Muscle of arm (tissue), 14 donors: Measurements from ENCODE around the gene TIAM1. TPM values are rescaled to one million over a fixed set of nuclear protein-coding genes. Genes with fewer than 3 reads are reported as not detected.

Experiments used
- DNase-seq: peaks from one replicate; pipeline ENCODE4 v3.0.0-alpha.2; 2013
- long read RNA-seq, 11 donors: transcript quantifications; one replicate each; lab custom pipeline, GENCODE V29; 2026
- polyA plus RNA-seq, 12 donors: library from polyadenylated mRNA; unstranded; fragments of 120-200 nt; gene quantifications; one replicate each; pipeline ENCODE4 v1.2.1, GENCODE V29; 2013; ENCODE audit not compliant: insufficient read length in 12 of 12

Gene TIAM1, protein sequence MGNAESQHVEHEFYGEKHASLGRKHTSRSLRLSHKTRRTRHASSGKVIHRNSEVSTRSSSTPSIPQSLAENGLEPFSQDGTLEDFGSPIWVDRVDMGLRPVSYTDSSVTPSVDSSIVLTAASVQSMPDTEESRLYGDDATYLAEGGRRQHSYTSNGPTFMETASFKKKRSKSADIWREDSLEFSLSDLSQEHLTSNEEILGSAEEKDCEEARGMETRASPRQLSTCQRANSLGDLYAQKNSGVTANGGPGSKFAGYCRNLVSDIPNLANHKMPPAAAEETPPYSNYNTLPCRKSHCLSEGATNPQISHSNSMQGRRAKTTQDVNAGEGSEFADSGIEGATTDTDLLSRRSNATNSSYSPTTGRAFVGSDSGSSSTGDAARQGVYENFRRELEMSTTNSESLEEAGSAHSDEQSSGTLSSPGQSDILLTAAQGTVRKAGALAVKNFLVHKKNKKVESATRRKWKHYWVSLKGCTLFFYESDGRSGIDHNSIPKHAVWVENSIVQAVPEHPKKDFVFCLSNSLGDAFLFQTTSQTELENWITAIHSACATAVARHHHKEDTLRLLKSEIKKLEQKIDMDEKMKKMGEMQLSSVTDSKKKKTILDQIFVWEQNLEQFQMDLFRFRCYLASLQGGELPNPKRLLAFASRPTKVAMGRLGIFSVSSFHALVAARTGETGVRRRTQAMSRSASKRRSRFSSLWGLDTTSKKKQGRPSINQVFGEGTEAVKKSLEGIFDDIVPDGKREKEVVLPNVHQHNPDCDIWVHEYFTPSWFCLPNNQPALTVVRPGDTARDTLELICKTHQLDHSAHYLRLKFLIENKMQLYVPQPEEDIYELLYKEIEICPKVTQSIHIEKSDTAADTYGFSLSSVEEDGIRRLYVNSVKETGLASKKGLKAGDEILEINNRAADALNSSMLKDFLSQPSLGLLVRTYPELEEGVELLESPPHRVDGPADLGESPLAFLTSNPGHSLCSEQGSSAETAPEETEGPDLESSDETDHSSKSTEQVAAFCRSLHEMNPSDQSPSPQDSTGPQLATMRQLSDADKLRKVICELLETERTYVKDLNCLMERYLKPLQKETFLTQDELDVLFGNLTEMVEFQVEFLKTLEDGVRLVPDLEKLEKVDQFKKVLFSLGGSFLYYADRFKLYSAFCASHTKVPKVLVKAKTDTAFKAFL (N-terminal part only)
- 10 to 100 TPM in 10 of 12 donors, 1 to 10 TPM in 1, not detected in 1; 8.7 to 27.6 (median 11.9) TPM for polyA plus RNA-seq
- long read RNA-seq, donor 1, partial matches to known transcripts, result 11 of 12 reads
- long read RNA-seq, donor 1, other reads (novel, unspliced or antisense), result 0 of 12 reads
- long read RNA-seq, donor 2, result 0 reads
- long read RNA-seq, donor 3, result 0 reads
- long read RNA-seq, donor 4, result 0 reads
- long read RNA-seq, donor 5, partial matches to known transcripts, result 6 of 6 reads
- long read RNA-seq, donor 5, other reads (novel, unspliced or antisense), result 0 of 6 reads
- long read RNA-seq, donor 6, partial matches to known transcripts, result 0 of 1 reads
- long read RNA-seq, donor 6, other reads (novel, unspliced or antisense), result 0 of 1 reads
- long read RNA-seq, donor 7, result 0 reads
- long read RNA-seq, donor 8, result 0 reads
- long read RNA-seq, donor 9, result 0 reads
- long read RNA-seq, donor 10, result 0 reads
- long read RNA-seq, donor 11, result 0 reads

DNA sequence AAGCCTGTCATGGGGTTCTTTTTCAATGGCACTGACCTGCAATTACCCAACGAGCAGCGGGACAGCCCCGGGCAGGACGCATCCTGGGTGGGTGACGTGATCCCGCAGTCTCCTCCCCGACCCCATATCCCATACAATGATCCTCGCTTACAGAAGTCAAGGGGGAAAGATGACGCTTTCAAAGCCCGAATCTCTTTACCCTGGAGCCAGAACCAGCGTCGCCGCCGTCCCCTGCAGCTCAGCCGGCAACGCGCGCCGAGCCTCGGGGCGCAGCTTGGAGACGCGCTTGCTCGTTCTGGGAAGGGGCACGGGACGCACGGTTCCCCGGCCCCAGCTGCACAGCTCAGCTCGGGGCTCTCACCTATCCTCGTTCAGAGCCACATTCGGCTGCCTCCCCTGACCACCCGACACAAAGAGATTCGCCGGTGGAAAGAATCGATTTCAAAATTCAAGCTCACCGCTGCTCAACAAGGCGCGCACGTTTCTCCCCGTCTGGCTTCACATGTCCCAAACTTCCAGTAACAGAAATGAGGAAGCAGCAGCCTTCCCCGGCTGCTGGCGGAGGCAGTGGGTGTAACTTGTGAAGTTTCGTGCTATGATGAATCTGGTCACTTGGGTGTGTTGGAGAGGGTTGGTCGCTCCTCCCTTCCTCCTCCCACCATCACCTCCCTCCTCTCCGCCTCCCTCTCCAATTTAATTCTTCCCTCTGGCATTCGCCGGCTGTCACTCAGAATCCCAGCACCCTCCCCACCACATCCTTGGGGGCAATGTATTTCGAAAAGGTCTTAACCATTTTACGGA is at the start of gene TIAM1:
Gene TIAM1 (minus strand): TSS at position 582 of the 801 bp plus-strand sequence. CDS start 77,289 bp downstream, outside the sequence.
- peak; percentile 86 for DNase-seq

DNA sequence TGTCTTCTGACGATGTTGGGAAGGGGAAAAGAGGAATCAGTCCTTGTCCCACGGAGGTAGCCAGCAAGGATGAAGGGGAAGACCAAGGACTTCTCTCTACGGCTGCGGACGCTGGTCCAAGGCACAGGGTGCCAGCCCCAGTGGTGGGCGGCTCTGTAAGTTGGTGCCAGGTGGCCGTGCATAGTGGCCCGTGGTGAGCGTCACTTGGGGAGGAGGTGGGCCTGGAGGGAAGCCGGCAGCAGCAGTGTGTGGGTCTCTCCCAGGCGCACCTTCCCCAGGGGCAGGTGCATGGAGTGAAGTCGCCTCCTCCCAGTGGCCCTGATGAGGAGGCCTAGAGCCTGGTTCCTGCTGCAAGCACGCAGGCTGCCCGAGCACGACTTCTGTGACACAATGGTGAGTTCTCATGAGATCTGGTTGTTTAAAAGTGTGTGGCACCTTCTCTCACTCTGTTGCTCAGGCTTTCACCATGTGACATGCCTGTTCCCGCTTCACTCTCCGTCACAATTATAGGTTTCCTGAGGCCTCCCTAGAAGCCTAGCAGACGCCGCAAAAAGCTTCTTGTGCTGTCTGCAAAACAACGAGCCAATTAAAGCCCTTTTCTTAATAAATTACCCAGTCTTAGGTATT is 43.6 kb upstream of the TIAM1 start:
- no peak for DNase-seq

DNA sequence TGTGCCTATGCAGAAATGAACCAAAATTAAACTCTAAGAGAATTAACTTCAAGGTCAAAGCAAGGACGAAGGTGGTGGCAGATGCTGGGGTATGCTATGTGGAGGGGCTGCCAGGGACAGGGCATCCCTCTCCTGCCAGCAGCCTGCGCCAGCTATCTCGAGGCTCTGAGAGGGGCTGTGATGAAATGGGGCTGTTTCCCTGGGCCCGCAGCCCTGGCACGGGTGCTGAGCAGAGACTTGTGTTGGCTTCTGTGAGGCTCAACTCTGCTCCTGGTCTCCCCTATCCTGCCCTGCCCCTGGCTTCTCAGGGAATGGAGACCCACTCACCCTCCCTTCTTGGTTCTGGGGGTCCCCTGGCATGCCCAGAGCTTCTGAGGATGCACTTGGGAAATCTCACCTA is 41.9 kb upstream of the TIAM1 start:
- DNase-seq, result no peak

DNA sequence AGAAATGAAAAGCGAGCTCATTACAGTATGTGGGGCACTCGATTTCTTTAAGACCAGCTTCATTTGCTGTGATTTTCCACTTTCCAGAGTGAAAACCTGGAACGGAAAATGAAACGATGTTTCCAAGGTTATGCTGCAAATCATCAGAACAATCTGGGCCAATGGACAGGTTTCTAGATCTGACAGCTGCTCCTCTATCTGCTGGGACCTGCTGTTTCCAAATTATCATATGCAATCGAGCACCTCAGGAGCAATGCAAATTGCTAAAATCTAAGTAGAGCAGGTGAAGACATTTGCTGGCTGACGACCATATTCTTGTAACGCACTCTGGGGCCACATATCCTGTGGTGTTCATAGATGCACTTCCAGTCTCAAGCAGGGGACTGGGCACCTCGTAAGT is 39.7 kb upstream of the TIAM1 start:
- no peak for DNase-seq

DNA sequence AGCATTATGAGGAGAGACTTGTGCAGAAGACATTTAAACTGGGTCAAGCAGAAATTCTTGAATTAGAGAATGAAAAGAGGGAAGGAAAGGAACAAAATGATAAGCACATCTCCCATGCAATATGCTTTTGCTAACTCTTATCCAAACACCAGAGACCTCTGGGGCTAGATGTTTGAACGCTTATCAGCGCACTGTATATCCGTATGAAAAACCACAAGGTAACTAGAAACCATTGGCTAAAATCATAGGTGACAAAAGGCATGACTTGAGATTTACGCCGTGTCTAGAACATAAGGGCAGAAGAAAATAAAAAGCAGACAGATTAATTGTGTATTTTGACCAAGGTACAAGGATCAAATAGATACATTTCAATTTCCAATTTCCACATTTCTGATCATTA is 38.0 kb upstream of the TIAM1 start:
- no peak for DNase-seq

DNA sequence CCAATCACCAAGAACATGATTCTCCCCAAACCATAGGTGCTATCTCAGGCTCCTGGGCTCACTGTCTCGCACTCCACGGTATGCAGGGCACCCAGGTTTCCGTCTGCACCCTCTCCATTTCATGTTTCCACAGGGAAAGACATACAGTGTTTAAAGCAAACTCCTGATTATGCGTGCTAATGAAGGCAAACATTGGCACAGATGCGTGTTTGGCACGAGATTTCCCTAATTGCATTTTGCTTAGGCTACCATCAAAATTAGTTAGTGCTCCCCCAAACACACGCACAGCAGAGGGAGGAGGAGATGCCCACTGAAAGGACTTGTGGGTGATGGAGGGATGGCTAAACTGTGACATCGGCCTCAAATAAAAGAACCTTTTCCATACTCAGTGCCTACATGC is 32.2 kb upstream of the TIAM1 start:
- no peak for DNase-seq

DNA sequence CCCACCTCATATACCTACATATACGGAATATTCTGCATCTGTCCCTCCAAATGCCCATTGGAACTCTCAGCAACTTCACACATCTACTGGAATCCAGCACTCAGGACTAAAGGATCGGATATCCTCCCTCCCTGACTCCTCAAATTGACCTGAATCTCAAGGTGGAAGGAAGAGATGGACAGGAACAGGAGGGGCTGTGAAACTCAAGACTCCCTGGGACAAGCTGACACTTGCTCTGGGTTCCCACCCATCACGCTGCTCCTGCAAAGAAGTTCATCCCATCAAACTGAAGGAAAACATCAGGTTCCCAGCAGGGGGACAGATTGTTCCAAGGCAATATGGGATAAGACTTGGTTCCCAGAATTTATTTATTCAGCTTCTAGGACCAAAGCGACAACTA is 30.3 kb upstream of the TIAM1 start:
- DNase-seq, result no peak

DNA sequence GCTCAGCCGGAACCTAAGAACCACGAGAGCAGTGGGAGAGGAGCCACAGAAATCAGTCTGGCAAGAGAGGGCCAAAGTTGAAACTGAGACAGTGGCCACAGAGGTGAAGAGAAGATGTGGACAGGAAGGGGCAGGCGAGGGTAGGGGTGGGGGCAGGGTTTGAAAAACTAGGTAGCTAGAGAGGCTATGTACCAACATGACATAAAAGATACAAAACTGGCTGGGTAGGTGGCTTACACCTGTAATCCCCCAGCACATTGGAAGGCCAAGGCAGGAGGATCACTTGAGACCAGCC is 28.4 kb upstream of the TIAM1 start:
- no peak for DNase-seq

DNA sequence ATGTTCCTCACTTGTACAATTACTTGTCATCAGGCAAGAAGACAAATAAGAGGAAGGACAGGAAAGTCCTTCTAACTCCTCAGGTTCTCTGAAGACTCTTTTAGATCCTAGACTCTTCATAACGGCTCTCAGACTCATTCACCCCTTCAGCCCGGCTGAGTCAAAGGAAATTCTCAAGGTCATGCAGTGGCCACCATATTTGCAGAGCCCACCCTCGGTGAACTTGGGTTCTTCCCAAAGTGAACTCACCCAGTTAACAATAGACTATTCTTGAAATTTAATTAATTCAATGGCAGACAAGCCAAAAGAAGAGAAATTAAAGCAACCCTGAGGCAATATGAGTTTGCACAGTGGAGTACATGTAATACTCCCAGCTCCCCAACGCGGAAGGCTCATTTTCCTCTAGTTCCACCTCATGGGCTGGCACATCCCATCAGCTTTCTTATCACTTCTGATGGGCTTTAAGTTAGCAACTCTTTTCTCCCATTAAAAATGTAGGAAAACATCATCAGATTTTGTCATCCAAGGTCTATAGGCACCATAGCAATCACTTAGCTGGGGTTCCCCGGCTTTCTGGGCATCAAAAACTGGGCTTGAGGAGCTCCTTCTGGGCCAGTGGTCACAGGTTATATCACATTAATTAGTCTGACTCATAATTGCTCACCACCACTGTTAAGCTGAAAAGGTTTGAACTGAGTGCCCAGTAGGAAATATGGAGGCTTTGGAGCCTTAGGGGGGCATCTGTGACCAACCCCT is 27.8 kb upstream of the TIAM1 start:
- DNase-seq, result no peak

DNA sequence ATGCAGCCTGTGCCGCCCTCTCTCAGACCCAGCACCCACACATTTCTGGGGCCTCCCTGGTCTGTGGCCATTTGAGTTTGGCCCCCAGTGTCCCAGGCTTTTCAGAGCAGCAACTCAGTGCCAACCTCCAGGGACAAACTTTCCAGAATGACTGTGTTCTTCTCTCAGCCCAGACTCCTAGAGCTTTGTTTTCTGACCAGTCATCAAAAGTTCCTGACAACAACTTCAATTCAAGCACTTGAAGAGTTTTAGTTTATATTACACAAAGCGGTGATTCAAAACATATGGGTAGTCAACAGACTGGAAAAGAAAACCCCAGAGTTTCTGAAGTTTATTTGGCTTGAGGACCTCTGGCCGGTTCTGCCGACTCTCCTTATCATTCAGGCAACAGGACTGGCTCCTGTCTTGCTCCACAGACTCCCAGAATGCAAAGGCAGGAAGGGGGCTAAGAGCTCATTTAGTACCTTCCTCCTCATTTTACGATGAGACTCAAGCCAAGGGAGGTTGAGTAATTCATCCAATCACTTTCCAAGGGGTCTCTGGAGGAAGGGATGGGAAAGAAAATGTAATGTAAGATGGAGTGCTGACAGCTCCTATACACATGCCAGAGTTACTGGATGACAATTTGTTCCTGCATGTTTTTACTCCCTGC is 27.0 kb upstream of the TIAM1 start:
- DNase-seq, result peak; percentile 82

DNA sequence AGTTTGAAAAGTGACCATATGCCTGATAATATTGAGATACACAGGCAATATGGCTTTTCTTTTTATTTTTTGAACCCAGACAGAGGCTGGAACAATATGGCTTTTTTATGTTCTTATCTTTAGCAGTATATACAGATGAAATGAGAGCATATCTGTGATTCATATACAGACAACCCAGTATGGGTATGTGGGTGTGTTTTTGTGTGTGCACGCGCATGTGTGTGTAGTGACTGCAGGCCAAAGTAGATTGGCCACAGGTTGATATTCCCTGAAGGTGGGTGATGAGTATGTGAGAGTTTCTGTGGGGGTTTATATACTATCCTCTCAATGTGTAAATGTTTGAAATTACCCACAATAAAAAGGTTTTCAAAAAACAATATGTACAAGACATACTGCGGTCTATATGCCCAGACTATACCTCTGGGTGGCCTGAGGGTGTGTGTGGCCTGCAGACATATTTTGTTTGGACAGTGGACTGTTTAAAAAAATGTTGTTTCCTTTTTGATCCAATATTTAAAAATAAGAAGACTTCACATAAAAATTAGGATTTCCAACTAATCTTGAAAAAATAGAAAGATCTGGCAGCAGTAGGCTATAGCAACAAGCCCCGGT is 26.3 kb upstream of the TIAM1 start:
- no peak for DNase-seq

DNA sequence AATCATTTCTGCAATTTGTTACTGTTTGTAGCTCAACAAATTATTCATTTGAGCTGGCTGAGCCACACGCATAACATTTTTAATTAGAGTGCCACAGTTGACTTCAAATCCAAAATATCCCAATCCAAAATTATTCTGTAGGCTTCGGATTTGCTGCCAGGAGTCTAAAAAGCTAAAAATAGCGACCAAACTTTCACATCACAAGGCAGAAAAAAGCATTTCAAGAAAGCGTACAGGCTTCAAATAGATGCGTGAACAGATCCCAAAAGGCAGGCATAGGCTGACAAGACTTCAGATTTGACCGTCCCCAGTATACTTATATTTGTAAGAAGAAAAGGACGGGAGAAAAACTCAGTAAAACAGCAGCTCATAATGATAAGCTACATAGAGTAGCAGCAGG is 24.3 kb upstream of the TIAM1 start:
- no peak for DNase-seq

DNA sequence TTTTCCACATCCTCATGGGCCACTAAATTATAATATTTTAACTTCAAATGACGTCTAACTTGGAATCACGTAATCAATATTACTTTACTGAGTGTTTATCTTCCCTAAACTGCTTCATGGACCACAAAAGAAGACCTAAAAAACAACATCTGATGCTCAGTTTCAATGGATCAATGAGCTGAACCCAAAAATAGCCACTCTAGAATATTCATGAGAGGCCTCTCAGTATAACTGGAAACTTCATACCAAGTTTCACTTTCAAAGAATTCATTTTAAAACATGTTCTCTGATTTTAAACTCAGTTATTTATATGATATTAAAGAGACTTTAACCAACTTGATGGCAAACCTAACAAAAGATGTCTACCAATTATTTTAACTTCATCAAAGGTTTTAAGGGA is 23.7 kb upstream of the TIAM1 start:
- no peak for DNase-seq

DNA sequence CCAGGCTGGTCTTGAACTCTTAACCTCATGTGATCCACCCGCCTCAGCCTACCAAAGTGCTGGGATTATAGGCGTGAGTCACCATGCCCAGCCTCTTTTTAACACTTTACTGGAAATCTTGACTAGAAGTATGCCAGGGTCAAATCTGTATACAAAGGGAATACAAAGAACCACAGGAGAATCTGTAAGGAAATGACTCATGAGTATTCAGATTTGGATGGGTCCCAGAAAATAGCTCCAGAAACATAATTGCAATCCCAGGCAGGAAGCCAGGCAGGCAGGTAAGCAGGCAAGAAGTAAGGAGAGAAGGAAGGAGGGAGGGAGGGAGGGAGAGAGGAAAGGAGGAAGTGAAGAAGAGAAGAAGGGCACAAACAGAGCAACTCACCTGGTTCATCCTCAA is 22.8 kb upstream of the TIAM1 start:
- DNase-seq, result no peak

DNA sequence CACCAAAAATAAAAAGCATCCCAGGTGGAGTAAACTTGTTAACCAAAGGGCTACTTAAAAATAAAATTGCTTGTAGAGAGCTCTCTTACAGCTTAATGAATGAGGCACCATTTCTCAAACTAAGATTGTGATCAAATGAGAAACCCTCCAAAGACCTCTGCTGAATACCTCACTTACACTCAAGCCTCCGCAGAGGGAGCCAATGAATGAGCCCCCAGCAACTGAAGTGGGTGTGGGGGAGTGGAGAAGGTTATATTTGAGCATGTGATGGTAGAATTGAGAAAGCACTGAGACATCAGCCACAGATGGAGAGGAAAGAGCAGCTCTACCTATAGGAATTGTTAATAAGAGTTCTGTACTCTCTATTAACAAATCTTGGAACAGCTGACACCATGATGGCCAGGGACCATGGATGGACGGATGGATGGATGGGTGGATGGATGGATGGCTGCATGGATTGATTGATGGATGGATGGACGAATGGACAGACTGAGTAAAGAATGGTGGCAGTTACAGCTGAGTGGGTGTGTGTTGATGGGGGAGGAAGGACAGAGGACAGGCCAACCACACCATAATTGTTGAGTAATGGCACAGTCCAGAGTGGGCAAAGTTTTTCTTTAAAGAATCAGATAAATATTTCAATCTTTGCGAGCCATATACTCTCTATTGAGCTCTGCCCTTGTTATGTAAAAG is 20.3 kb upstream of the TIAM1 start:
- no peak for DNase-seq

DNA sequence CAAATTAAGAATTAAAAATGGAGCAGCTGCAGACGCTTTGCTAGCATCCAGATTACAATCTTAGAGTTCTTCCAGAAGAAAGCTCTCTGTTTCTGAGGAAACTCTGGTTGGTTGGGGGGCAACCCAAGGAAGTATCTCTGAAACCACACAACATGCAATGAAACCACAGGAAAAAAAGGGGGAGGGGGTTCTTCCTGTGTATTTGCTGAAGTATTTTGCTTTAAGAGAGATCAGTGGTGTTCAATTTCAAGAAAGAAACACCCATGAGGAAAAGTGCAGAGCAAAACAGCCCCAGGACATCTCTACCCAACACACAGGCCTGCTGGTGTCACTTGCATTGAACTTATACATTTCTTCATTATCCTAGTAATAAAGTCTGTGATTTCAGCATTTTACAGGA is 19.7 kb upstream of the TIAM1 start:
- no peak for DNase-seq

DNA sequence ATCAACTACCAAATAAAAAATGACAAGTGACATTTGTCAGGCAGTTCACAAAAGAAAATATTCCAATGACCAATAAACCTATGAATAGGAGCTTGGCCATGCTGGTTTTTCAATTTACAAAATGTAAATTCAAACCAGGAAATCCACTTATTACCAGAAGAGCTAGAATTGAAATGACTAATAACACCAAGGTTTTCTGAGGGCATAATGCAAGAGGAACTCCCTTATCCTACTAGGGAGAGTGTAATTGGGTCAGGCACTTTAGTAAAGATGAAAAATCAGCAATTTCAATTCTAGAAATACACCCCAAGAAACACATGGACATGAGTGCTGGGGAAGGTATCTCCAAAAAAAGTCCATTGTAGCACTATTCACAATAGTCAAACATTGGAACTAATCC is 16.7 kb upstream of the TIAM1 start:
- DNase-seq, result no peak

DNA sequence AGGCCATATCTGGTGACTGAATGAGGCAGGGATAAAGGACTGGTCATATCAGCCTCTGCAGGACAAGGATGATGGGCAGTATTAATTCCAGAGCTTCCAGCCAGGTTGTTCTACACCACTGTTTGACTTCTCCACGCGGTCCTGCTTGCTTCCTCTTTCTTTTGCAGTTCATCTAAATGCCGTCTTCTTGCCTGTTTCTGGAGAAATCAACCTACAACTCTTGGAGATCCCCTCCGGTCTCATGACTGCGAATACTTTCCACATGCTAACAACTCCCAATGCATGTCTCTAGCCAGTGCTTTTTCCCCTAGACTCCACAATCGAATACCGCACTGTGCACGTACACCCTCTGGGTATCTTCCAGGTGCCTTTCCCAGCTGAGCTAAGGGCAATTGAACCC is 14.1 kb upstream of the TIAM1 start:
- no peak for DNase-seq
